GM21526 (cell line): Measurements from ENCODE around the gene BPIFB6.

Experiments used
- ATAC-seq: cut with Tn5 transposase; IDR thresholded peaks from one replicate; pipeline ENCODE4 v1.9.1; 2021; ENCODE audit warnings: moderate library complexity; ENCODE audit not compliant: unreplicated experiment, low FRiP score

BPIFB6 gene

GRCh38 chr20:33082546-33082945 is 51.1 kb downstream of the BPIFB6 start:
- no peak for ATAC-seq

- ATAC-seq = no peak
These were observed 52.3 kb downstream of the BPIFB6 start for GRCh38 chr20:33083544-33084340.

- no peak for ATAC-seq
These were observed 53.3 kb downstream of the BPIFB6 start for GRCh38 chr20:33084722-33085121.

GRCh38 chr20:33086052-33086722 is 54.7 kb downstream of the BPIFB6 start:
- ATAC-seq = no peak

GRCh38 chr20:33091147-33091546 is 59.7 kb downstream of the BPIFB6 start:
- ATAC-seq = no peak

GRCh38 chr20:33091693-33092092 is 60.2 kb downstream of the BPIFB6 start:
- no peak for ATAC-seq

GRCh38 chr20:33092361-33092760 is 60.9 kb downstream of the BPIFB6 start:
- ATAC-seq = no peak

GRCh38 chr20:33093074-33093473 is 61.6 kb downstream of the BPIFB6 start:
- no peak for ATAC-seq

GRCh38 chr20:33093582-33093981 is 62.1 kb downstream of the BPIFB6 start:
- no peak for ATAC-seq
